GM21723 (cell line): ENCODE measurements around the gene CERT1.
"Not testable (repeated sequence)": the region's sequence is repeated elsewhere in the genome, so short reads cannot be mapped to it uniquely, and the experiment has no call there.

Source experiments
- ATAC-seq: cut with Tn5 transposase; IDR thresholded peaks from one replicate; pipeline ENCODE4 v1.9.1; 2021; ENCODE audit warnings: mild to moderate bottlenecking, moderate library complexity; ENCODE audit not compliant: unreplicated experiment

CERT1 gene

GRCh38 chr5:75524071-75524470 is 12.6 kb upstream of the CERT1 start:
- ATAC-seq: peak; percentile 85

DNA sequence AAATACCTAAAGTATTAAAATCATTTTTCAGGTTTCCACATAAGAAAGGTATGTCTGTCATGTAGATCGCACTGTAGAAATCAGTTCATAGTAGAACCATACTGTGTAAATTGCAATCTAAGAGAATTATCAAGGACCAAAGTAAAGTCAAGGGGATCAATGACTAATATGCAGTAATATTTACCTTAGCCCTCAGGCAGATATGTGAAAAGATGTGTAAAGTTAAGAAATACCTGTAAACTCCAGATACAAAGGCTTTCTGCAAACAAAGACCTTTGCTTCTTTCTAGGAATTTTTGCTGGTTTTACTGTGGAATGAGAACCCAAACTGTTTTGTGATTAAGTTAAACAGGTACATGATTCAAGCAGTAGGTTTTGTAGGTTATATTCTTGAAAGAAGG is 11.8 kb upstream of the CERT1 start:
- no peak for ATAC-seq

- no peak for ATAC-seq
These were observed 11.1 kb upstream of the CERT1 start for GRCh38 chr5:75522542-75522941.

DNA sequence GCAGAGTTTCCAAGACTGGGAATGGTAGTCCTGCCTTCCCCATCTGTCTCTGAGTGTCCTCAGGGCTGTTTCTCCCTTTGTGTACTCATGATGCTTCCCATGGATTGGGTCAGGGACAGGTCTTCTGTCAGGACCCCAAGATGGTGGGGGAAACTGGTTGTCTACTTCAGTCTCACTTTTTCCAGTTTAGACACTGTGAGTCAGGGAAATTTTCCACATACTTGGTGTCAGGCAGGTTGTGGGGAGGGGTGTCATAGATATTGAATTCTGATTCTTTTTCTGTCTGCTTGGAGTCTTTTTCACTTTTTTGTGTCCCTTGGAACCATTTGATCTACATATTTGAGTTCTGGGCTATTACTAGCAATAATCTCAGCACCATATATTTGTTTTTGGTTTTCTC is 10.6 kb upstream of the CERT1 start:
- no peak for ATAC-seq

DNA sequence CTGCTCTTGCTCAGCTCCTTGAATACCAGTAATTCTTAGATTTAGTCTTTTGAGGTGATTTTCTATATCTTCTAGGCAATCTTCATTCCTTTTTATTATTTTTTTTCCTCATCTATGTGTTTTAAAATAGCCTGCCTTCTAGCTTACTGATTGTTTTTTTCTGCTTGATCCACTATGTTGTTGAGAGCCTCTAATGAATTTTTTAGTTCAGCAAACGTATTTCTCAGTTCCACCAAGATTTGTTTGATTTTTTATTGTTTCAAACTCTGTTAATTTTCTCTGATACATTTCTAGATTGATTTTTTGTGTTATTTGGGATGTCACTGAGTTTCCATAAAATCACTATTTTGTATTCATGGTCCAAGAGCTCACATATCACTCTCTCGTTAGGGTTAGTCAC is 9.8 kb upstream of the CERT1 start:
- no peak for ATAC-seq

- no peak for ATAC-seq
These were observed 8.3 kb upstream of the CERT1 start for GRCh38 chr5:75519761-75520160.

- ATAC-seq: no peak
These were observed 2.9 kb upstream of the CERT1 start for GRCh38 chr5:75514323-75514722.

- ATAC-seq: no peak
These were observed 2.4 kb upstream of the CERT1 start for GRCh38 chr5:75513841-75514240.

- no peak for ATAC-seq
These were observed 1.1 kb upstream of the CERT1 start for GRCh38 chr5:75512383-75513074.

- ATAC-seq: peak; percentile 44
These were observed 494 bp downstream of the CERT1 start for GRCh38 chr5:75510836-75511434.

- ATAC-seq: peak; percentile 10
These were observed 1.0 kb downstream of the CERT1 start for GRCh38 chr5:75510417-75510835.

- ATAC-seq: no peak
These were observed 1.5 kb downstream of the CERT1 start for GRCh38 chr5:75509956-75510355.

- no peak for ATAC-seq
These were observed 1.9 kb downstream of the CERT1 start for GRCh38 chr5:75509546-75509945.

GRCh38 chr5:75507841-75508240 is 3.6 kb downstream of the CERT1 start:
- no peak for ATAC-seq

GRCh38 chr5:75505112-75505511 is 6.3 kb downstream of the CERT1 start:
- not testable (repeated sequence) for ATAC-seq

DNA sequence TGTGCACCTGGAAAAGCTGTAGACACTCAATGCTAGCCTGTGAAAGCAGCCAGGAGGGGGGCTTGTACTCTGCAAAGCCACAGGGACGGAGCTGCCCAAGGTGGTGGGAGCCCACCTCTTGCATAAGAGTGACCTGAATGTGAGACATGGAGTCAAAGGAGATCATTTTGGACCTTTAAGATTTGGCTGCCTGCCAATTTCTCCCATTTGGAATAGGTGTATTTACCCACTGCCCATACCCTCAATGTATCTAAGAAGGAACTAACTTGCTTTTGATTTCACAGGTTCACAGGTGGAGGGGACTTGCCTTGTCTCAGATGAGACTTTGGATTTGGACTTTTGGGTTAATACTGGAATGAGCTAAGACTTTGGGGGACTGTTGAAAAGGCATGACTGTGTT is 12.6 kb downstream of the CERT1 start:
- ATAC-seq: not testable (repeated sequence)

- ATAC-seq: no peak
These were observed 13.1 kb downstream of the CERT1 start for GRCh38 chr5:75498208-75498777.

DNA sequence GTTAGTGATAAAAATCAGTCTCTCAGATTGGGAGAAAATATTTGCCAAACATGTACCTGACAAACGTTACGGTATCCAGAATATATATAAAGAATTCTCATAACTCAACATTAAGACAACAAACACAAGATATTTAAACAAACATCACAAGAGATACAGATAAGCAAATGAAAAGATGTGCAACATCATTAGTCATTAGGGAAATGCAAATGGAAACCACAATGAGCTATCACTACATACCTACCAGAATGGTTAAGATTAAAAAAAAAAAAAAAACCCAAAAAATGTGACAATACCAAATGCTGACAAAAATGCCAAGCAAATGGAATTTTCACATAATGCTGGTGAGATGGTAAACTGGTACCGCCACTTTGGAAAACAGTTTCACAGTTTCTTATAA is 15.4 kb downstream of the CERT1 start:
- ATAC-seq: no peak

DNA sequence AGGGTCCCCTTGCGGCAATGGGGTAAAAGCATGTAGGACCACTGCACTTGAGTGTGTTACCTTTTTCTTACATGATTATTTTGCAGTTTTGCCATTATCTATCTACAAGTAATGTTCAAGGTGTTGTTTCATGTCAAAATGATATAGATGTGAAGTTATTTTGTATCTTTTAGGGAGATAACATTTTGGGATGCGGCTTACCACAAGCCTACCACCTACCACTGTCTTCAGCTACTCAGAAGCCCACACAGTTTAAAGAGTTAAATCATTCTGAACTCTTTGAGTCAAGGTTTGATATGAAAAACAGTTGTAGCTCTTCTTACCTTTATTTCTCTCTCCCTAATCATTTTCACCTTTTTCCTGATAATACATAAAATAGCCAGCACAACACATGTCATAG is 19.8 kb downstream of the CERT1 start:
- no peak for ATAC-seq

DNA sequence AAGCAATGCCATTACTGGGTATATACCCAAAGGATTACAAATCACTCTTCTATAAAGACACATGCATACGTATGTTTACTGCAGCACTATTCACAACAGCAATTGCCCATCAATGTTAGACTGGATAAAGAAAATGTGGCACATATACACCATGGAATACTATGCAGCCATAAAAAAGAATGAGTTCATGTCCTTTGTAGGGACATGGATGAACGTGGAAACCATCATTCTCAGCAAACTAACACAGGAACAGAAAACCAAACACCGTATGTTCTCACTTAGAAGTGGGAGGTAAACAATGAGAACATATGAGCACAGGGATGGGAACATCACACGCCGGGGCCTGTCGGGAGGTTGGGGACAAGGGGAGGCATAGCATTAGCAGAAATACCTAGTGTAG is 21.6 kb downstream of the CERT1 start:
- not testable (repeated sequence) for ATAC-seq

- no peak for ATAC-seq
These were observed 26.8 kb downstream of the CERT1 start for GRCh38 chr5:75484605-75485004.

GRCh38 chr5:75482482-75482881 is 28.9 kb downstream of the CERT1 start:
- ATAC-seq: no peak
